HUES48 (cell line): Measurements from ENCODE around the gene ZMYND11.

Experiments used
- H3K27ac ChIP-seq: one replicate; pipeline ENCODE4 v1.7.0; 2013; ENCODE audit warnings: low read depth, low read length, inconsistent platforms
- H3K27me3 ChIP-seq: 2 replicates; pipeline ENCODE4 v1.6.1; 2013; ENCODE audit warnings: mild to moderate bottlenecking, low read length; ENCODE audit not compliant: control insufficient read depth, insufficient read depth
- H3K36me3 ChIP-seq: 2 replicates; pipeline ENCODE4 v1.6.1; 2013; ENCODE audit warnings: low read length; ENCODE audit not compliant: control insufficient read depth, insufficient read depth
- H3K4me1 ChIP-seq: 2 replicates; pipeline ENCODE4 v1.6.1; 2013; ENCODE audit warnings: mild to moderate bottlenecking, low read length; ENCODE audit not compliant: control insufficient read depth, insufficient read depth
- H3K4me3 ChIP-seq: 2 replicates; pipeline ENCODE4 v1.5.1; 2013; ENCODE audit warnings: mild to moderate bottlenecking, low read depth, low read length
- H3K9ac ChIP-seq: 2 replicates; pipeline ENCODE4 v1.6.1; 2013; ENCODE audit warnings: mild to moderate bottlenecking, low read depth, low read length, moderate library complexity
- H3K9me3 ChIP-seq: 2 replicates; pipeline ENCODE4 v1.6.1; 2013; ENCODE audit warnings: low read length; ENCODE audit not compliant: control insufficient read depth, insufficient read depth

Gene ZMYND11

DNA sequence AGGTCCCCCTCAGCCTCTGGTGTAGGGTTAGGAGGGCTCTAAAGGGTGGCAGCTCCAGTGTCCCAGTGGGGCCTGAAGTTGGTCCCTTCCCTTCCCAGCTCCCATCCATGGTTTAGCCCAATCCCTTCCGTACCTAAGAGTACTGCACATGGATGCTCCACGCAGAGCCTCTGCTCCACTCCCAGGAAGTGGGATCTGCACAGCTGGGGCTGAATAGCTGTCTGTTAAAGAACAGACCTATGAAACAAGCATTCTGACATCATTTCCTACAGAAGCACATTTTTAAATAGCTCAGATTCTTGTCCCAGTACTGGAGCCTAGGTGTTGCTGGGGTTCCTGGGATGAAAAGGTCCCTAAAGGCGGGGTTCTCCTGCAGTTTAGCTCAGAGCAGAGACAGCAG, 135.9 kb downstream of the ZMYND11 start:
- Histone ChIP-seq H3K4me1 (peaks cover 8% of the 10 kb centered on the region; the same call in 1 of the 2 replicates), H3K27ac (no peak overlapping the region), H3K36me3 (no peaks in the 10 kb centered on the region), H3K9ac (no peak overlapping the region), H3K27me3 (no peaks in the 10 kb centered on the region), H3K4me3 (no peak overlapping the region), H3K9me3 (no peaks in the 10 kb centered on the region)

DNA sequence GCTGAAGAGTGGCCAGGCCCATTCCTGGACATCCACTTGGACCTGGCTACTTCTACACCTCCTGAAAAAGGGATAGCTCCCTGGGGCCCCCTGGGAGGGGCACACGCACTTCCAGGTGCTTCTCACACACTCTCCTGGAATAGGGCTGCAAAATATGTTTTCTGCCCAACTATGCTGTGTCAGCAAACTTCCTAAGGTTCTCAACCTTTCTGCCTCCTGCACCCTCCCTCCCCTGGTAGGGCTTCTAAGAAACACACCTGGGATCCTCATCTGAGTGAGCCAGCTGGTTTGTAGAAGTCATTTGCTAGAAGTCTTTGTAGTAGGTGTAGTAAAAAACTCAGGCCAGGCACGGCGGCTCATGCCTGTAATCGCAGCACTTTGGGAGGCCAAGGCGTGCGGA, 136.5 kb downstream of the ZMYND11 start:
- H3K27me3 ChIP-seq, result no peaks in the 10 kb centered on the region
- H3K27ac ChIP-seq, result no peak overlapping the region
- no peak overlapping the region for H3K4me3 ChIP-seq
- no peaks in the 10 kb centered on the region for H3K9me3 ChIP-seq
- H3K9ac ChIP-seq, result no peak overlapping the region
- peaks cover 8% of the 10 kb centered on the region; the same call in 1 of the 2 replicates for H3K4me1 ChIP-seq
- H3K36me3 ChIP-seq, result no peaks in the 10 kb centered on the region

DNA sequence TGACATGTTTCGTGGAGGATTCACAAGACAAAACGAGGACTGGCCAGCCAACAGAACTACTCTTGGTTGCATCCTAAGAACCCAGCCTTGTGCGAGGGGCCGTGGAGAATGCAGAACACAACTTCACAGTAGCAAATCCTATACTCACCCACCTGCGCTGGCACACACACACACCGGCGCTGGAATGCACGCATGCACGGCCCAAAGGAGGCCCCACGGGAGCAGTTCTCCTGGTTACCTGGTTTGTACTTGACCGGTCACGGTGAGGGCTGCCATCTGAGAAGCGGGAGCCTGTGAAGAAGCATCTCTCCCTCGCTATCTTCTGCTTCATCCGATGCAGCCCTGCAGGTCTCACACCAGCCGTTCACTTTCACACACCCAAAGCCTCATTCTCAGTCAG, 137.8 kb downstream of the ZMYND11 start:
- H3K9me3 ChIP-seq, result no peaks in the 10 kb centered on the region
- H3K36me3 ChIP-seq, result no peaks in the 10 kb centered on the region
- H3K4me3 ChIP-seq, result no peak overlapping the region
- H3K4me1 ChIP-seq, result peaks cover 8% of the 10 kb centered on the region; the same call in 1 of the 2 replicates
- H3K27ac ChIP-seq, result no peak overlapping the region
- H3K27me3 ChIP-seq, result no peaks in the 10 kb centered on the region
- no peak overlapping the region for H3K9ac ChIP-seq

DNA sequence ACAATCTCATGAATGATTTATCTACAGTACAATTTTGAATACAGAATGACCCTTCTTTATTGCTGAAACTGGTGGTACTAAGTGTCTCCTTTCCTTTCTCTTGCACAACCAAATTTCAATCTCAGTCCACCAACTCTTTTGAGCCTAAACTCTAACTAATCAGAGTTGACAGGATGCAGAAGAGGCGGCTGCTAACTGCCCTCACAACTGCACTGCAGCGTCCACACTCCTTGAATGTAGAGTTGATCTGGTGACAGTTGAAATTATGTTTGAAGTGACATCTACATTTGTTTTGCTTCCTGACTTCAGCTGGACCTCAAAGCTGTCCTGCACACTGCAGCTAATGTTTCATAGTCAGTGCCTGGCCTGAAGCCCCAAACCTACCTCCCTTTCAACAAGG, 139.6 kb downstream of the ZMYND11 start:
- H3K9ac ChIP-seq, result no peak overlapping the region
- no peaks in the 10 kb centered on the region for H3K4me1 ChIP-seq
- H3K27ac ChIP-seq, result no peak overlapping the region
- no peak overlapping the region for H3K4me3 ChIP-seq
- no peaks in the 10 kb centered on the region for H3K9me3 ChIP-seq
- no peaks in the 10 kb centered on the region for H3K27me3 ChIP-seq
- no peaks in the 10 kb centered on the region for H3K36me3 ChIP-seq

DNA sequence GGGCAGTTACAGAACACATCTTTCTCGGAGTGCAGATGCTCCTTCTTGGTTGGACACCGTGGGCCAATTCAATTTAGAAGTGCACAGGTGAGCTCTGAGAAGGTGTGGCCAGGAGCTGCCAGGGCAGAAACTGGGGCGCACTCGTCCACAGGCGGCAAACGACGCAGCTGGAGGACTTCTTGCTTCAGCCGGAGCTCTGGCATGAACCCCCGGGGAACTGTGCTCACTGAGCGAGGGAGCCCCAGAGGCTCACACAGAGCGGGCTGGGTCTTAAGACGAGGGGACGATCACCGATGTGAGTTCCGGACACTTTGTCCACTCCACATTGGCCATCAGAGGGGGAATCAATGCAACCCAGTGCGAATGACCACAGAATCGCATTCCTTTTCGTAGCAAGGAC, 140.4 kb downstream of the ZMYND11 start:
- H3K4me3 ChIP-seq, result no peak overlapping the region
- no peak overlapping the region for H3K27ac ChIP-seq
- H3K9me3 ChIP-seq, result no peaks in the 10 kb centered on the region
- H3K36me3 ChIP-seq, result no peaks in the 10 kb centered on the region
- H3K27me3 ChIP-seq, result no peaks in the 10 kb centered on the region
- no peaks in the 10 kb centered on the region for H3K4me1 ChIP-seq
- no peak overlapping the region for H3K9ac ChIP-seq

DNA sequence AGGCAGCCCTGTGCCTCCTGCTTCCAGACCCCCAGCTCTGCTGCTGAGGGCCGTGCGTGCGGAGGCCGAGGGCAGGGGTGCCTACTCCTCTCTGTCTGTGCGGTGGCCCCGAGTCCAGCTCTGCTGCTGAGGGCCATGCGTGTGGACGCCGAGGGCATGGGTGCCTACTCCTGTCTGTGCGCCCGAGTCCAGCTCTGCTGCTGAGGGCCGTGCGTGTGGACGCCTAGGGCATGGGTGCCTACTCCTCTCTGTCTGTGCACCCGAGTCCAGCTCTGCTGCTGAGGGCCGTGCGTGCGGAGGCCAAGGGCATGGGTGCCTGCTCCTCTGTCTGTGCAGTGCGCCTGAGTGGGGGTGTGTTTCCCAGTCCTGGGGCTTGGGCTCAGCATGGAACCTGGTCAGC, 142.7 kb downstream of the ZMYND11 start:
- Histone ChIP-seq H3K9ac (no peak overlapping the region), H3K4me3 (no peak overlapping the region), H3K9me3 (no peaks in the 10 kb centered on the region), H3K27ac (no peak overlapping the region), H3K27me3 (no peaks in the 10 kb centered on the region), H3K36me3 (peaks cover 4% of the 10 kb centered on the region; the same call in 1 of the 2 replicates), H3K4me1 (peaks cover 3% of the 10 kb centered on the region; the same call in 1 of the 2 replicates)

DNA sequence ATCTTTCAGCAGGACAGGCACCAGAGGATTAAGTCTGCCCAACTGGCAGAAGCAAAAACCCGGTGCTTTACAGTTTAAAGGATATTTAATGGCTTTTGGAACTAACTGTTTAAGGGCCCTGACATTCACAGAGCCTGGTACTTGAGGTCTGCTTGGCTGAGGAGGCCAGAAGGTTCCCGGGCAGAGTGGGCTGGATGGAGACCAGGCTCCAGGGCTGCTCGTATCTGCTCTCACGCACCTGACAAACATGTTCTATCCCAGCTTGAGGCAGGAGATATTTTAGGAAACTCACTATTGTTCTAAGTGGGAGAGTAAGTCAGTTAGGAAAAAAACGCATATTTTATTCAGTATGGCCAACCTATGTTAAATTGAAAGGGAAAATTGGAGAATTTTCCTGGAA, 143.5 kb downstream of the ZMYND11 start:
- Histone ChIP-seq H3K27me3 (no peaks in the 10 kb centered on the region), H3K9ac (no peak overlapping the region), H3K36me3 (peaks cover 4% of the 10 kb centered on the region; the same call in 1 of the 2 replicates)

DNA sequence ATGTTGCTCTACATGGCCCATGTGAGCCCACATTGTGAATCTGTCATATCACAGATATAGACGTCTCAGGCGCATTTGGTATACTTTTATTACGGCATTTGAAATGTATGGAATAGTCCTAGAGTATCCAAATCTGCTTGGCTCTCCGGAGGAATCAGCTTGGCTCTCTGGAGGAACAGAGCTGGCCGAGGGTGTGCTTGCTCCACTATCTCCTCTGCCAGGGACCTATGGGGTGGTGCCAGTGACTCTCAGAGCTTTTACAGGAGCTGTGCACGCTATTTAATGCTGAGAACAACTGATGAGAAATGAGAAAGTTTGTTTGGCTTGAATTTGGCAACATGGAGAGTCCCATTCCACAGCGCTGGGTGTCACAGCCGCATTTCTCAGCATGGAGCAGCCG, 144.0 kb downstream of the ZMYND11 start:
- H3K9me3 ChIP-seq, result no peaks in the 10 kb centered on the region

More for the DNA sequence above, 143.5 kb downstream of the ZMYND11 start:
- Histone ChIP-seq H3K9me3 (no peaks in the 10 kb centered on the region), H3K4me3 (no peak overlapping the region), H3K27ac (no peak overlapping the region), H3K4me1 (peaks cover 9% of the 10 kb centered on the region)

DNA sequence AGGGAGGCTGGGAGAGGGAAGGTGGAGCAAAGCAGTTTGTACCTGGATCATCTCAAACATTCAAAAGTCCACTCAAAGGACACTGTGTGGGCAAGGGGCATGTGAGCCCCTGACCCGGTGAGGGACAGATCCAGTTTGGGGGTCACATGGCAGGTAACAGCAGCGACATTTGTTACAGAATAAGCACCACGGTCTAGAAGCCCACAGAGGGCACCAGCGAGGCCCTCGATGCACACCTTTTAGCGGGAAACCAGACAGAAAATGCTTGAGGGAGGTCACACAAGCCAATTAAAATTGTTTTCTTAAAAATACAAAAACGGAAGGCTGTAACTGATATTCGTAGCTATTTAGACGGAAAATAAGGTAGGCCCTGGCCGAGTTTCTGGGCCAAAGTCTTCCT, 144.4 kb downstream of the ZMYND11 start:
- Histone ChIP-seq H3K9me3 (no peaks in the 10 kb centered on the region), H3K4me1 (peaks cover 9% of the 10 kb centered on the region), H3K4me3 (no peak overlapping the region), H3K27ac (no peak overlapping the region), H3K36me3 (peaks cover 4% of the 10 kb centered on the region; the same call in 1 of the 2 replicates), H3K9ac (no peak overlapping the region), H3K27me3 (no peaks in the 10 kb centered on the region)

More for the DNA sequence above, 144.0 kb downstream of the ZMYND11 start:
- H3K27me3 ChIP-seq, result no peaks in the 10 kb centered on the region
- H3K4me1 ChIP-seq, result peaks cover 9% of the 10 kb centered on the region
- H3K36me3 ChIP-seq, result peaks cover 4% of the 10 kb centered on the region; the same call in 1 of the 2 replicates
- no peak overlapping the region for H3K4me3 ChIP-seq
- no peak overlapping the region for H3K9ac ChIP-seq
- H3K27ac ChIP-seq, result no peak overlapping the region

DNA sequence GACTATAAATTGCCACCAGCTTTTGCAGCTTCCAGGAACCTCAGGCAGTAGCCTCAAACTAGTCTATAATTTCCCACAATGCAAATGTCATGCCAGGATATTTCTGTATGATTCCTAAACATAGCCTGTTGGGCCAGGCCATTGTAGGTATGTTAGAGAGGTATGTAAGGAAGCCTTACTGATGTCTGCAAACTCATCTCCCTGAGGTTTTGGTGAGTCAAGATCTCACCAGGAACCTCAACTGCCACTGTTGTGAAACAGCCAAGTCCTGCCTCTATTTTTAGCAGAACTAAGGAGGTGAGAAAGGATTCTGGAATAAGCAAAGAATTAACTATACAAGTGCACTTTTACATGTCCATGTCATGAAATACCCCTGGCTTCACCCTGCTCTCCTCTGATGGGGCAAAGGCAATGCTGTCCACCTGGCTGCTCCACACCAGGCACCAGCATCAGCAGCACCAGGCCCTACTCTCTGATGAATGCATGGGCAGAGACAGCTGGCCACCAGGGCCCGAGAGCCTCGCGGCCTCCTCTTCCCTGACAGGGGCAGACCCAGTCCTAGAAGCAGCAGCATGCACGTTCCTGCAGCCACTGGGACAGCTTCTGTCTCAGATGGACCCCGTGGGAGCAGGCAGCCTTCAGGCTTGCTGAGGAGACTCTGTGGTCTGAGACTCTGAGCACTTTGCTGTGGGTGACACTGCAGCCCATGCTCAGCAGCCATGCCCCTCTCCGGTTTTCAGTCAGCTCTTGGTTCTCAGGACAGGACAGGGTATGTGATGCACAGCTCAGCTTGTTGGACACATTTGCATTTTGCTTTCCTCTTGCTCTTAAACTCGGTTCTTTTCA, 147.3 kb downstream of the ZMYND11 start:
- peaks cover 9% of the 10 kb centered on the region for H3K4me1 ChIP-seq
- no peaks in the 10 kb centered on the region for H3K9me3 ChIP-seq
- no peaks in the 10 kb centered on the region for H3K27me3 ChIP-seq
- peaks cover 8% of the 10 kb centered on the region; the same call in 1 of the 2 replicates for H3K36me3 ChIP-seq
- H3K4me3 ChIP-seq, result no peak overlapping the region
- H3K9ac ChIP-seq, result no peak overlapping the region
- no peak overlapping the region for H3K27ac ChIP-seq

DNA sequence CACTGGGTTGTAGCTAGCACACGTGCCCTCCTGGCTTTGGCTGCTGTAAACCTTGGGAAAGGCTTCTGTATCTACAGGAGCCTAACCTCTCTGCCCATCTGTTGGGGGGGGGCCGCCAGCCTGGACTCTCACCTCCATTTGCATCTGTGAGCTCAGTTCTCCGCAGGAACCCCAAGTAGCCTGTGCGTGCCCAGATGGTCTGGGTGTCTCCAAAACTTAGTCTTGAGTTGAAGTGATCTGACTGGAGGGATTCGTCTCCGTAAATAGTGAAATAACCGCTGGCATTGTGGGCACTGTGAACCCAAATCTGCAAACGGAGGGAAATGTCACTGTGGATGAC, 147.9 kb downstream of the ZMYND11 start:
- Histone ChIP-seq H3K27me3 (no peaks in the 10 kb centered on the region), H3K36me3 (peaks cover 8% of the 10 kb centered on the region; the same call in 1 of the 2 replicates), H3K9me3 (no peaks in the 10 kb centered on the region), H3K27ac (no peak overlapping the region), H3K9ac (no peak overlapping the region), H3K4me3 (no peak overlapping the region), H3K4me1 (peaks cover 9% of the 10 kb centered on the region)
